ENCODE data around the gene MYO18B. TPM values are rescaled to one million over a fixed set of nuclear protein-coding genes. Genes with fewer than 3 reads are reported as not detected.

The MYO18B gene
- polyA plus RNA-seq, 3 donors = not detected

DNA sequence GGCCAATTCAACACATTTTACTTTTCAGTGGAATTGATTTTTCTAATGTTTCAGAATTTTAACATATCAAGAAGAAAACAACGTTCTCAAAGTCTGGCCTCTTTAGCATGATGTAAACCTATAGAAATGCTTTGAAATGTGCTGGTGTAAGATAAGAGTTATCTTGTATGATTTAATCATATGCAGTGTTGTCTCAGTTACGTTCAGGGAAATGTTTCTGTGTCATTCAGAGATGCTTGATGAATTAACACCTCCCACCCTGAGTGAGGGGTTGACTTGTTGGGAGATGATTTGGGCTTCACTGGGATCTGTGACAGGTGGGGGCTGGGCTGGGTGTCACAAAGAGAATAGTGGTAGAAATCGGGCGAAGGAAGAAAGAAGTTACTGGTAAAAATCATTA is 15.7 kb upstream of the MYO18B start:
- Mint-ChIP-seq H3K27ac (no peak overlapping the region), H3K9me3 (no peaks in the 10 kb centered on the region), H3K4me3 (no peak overlapping the region), H3K27me3 (ENCODE audit: low read depth in 3 of 3) (peaks cover 0 to 1% (median 0%) of the 10 kb centered on the region in 3 donors), H3K36me3 (peaks cover 50 to 66% of the 10 kb centered on the region in 2 donors), H3K4me1 (peaks cover 6% of the 10 kb centered on the region)
- TF ChIP-seq, protein P1, sequence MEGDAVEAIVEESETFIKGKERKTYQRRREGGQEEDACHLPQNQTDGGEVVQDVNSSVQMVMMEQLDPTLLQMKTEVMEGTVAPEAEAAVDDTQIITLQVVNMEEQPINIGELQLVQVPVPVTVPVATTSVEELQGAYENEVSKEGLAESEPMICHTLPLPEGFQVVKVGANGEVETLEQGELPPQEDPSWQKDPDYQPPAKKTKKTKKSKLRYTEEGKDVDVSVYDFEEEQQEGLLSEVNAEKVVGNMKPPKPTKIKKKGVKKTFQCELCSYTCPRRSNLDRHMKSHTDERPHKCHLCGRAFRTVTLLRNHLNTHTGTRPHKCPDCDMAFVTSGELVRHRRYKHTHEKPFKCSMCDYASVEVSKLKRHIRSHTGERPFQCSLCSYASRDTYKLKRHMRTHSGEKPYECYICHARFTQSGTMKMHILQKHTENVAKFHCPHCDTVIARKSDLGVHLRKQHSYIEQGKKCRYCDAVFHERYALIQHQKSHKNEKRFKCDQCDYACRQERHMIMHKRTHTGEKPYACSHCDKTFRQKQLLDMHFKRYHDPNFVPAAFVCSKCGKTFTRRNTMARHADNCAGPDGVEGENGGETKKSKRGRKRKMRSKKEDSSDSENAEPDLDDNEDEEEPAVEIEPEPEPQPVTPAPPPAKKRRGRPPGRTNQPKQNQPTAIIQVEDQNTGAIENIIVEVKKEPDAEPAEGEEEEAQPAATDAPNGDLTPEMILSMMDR (IDR thresholded peaks at IDR 0.05) = no peak
- whole genome bisulfite sequencing (ENCODE audit: insufficient coverage) = no CpG with 5 or more reads among the region's 4 CpGs
- intact Hi-C loops (cut with micrococcal nuclease) = no loop called here
- no peak for DNase-seq
- no peaks in the 10 kb centered on the region for H3K27me3 ChIP-seq (ENCODE audit: control insufficient read depth in 2 of 2, insufficient read depth in 2 of 2, low read length in 2 of 2)
- no peaks in the 10 kb centered on the region for H3K9me3 ChIP-seq (replicated peaks in 1 of 2; ENCODE audit: control insufficient read depth in 1 of 2, insufficient read depth in 1 of 2, low read length in 2 of 2)
- no peak overlapping the region for H3K4me2 ChIP-seq (replicated peaks; ENCODE audit: extremely low read depth, low read length, poor library complexity, severe bottlenecking)
- no peak overlapping the region for H2AFZ ChIP-seq (ENCODE audit: insufficient read depth, low read depth, low read length, poor library complexity, severe bottlenecking)
- H3K4me1 ChIP-seq (ENCODE audit: control insufficient read depth in 1 of 2, insufficient read depth in 2 of 2, low read length in 2 of 2) = no peaks in the 10 kb centered on the region
- no peaks in the 10 kb centered on the region for H3K79me2 ChIP-seq (ENCODE audit: insufficient read depth, low read length)
- no peak overlapping the region for H3K4me3 ChIP-seq (replicated peaks in 1 of 3; ENCODE audit: low read depth in 2 of 3, low read length in 3 of 3)
- H4K20me1 ChIP-seq (ENCODE audit: insufficient read depth, low read length) = peaks cover 81% of the 10 kb centered on the region
- peaks cover 42 to 72% of the 10 kb centered on the region in 2 donors for H3K36me3 ChIP-seq (replicated peaks in 1 of 2; ENCODE audit: control insufficient read depth in 1 of 2, insufficient read depth in 2 of 2, low read length in 2 of 2)
- H3K9ac ChIP-seq (ENCODE audit: insufficient read depth, low read length, poor library complexity, severe bottlenecking) = no peak overlapping the region
- H3K27ac ChIP-seq (ENCODE audit: low read depth in 1 of 2, low read length in 2 of 2) = no peak overlapping the region

DNA sequence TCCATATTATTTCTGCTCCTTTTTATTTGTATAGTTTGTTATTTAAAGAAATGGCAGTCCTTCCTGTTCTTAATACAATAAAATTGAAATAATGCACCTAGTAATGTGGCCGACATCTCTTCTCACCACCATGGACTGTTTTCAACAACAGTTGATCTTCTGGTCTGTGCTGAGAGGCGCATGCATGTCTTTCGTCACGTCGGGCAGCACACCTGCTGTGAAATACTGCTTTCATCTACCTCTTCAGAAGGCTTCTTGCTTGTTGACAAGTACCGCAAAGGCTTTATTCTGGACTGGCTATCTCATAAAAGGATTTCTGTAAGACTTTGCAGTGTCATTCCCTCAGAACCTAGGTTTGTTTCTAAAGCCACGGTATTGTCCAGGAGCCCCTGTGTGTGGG is 13.9 kb upstream of the MYO18B start:
- Mint-ChIP-seq H3K36me3 (peaks cover 35 to 48% of the 10 kb centered on the region in 2 donors), H3K4me1 (peaks cover 6% of the 10 kb centered on the region), H3K4me3 (no peak overlapping the region), H3K27me3 (ENCODE audit: low read depth in 3 of 3) (peaks cover 0 to 2% (median 1%) of the 10 kb centered on the region in 3 donors), H3K27ac (peak overlapping the region in 1 of 7 donors; percentile 66), H3K9me3 (no peaks in the 10 kb centered on the region)
- WGBS (ENCODE audit: insufficient coverage) = 89% methylated on average over 6 of the region's 7 CpGs
- no peaks in the 10 kb centered on the region for H3K27me3 ChIP-seq (ENCODE audit: control insufficient read depth in 2 of 2, insufficient read depth in 2 of 2, low read length in 2 of 2)
- no peak overlapping the region for H3K27ac ChIP-seq (ENCODE audit: low read depth in 1 of 2, low read length in 2 of 2)
- intact Hi-C loops (cut with micrococcal nuclease) = no loop called here
- no peaks in the 10 kb centered on the region for H3K4me1 ChIP-seq (ENCODE audit: control insufficient read depth in 1 of 2, insufficient read depth in 2 of 2, low read length in 2 of 2)
- no peak overlapping the region for H2AFZ ChIP-seq (ENCODE audit: insufficient read depth, low read depth, low read length, poor library complexity, severe bottlenecking)
- no peaks in the 10 kb centered on the region for H3K9me3 ChIP-seq (replicated peaks in 1 of 2; ENCODE audit: control insufficient read depth in 1 of 2, insufficient read depth in 1 of 2, low read length in 2 of 2)
- peaks cover 69% of the 10 kb centered on the region for H4K20me1 ChIP-seq (ENCODE audit: insufficient read depth, low read length)
- H3K4me2 ChIP-seq (replicated peaks; ENCODE audit: extremely low read depth, low read length, poor library complexity, severe bottlenecking) = no peak overlapping the region
- H3K36me3 ChIP-seq (replicated peaks in 1 of 2; ENCODE audit: control insufficient read depth in 1 of 2, insufficient read depth in 2 of 2, low read length in 2 of 2) = peaks cover 26 to 54% of the 10 kb centered on the region in 2 donors
- H3K79me2 ChIP-seq (ENCODE audit: insufficient read depth, low read length) = no peaks in the 10 kb centered on the region
- H3K9ac ChIP-seq (ENCODE audit: insufficient read depth, low read length, poor library complexity, severe bottlenecking) = no peak overlapping the region
- H3K4me3 ChIP-seq (replicated peaks in 1 of 3; ENCODE audit: low read depth in 2 of 3, low read length in 3 of 3) = no peak overlapping the region
- DNase-seq = no peak
- TF ChIP-seq, protein P1 (IDR thresholded peaks at IDR 0.05) = no peak
